HG03064 (cell line): ENCODE results near the gene MAN2A1.
"Not testable (repeated sequence)": the region's sequence is repeated elsewhere in the genome, so short reads cannot be mapped to it uniquely, and the experiment has no call there.

ENCODE experiments used
- ATAC-seq: cut with Tn5 transposase; IDR thresholded peaks from one replicate; pipeline ENCODE4 v1.9.1; 2021; ENCODE audit warnings: low read depth; ENCODE audit not compliant: unreplicated experiment

The MAN2A1 gene

GRCh38 chr5:109812698-109813097 lies 123.0 kb downstream of the MAN2A1 start:
- ATAC-seq = no peak

DNA sequence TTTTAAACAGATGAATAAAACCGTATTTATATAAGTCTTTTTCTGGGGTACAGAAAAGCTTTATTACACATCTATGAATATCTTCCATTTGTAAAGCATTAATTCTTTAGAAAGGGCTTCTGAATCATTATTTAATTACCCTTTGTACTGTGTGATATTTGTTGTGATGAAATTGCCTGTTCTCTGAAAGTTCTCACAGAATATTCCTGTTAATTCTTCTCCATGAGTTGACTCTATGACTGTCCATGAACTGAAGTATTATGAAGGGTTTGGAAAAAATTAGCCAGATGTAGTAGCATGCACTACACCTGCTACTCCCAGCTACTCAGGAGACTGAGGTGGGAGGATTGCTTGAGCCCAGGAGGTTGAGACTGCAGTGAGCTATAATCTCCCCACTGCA lies 127.0 kb downstream of the MAN2A1 start:
- no peak for ATAC-seq

GRCh38 chr5:109819878-109820277 lies 130.2 kb downstream of the MAN2A1 start:
- ATAC-seq = no peak

GRCh38 chr5:109823597-109823996 lies 133.9 kb downstream of the MAN2A1 start:
- no peak for ATAC-seq

DNA sequence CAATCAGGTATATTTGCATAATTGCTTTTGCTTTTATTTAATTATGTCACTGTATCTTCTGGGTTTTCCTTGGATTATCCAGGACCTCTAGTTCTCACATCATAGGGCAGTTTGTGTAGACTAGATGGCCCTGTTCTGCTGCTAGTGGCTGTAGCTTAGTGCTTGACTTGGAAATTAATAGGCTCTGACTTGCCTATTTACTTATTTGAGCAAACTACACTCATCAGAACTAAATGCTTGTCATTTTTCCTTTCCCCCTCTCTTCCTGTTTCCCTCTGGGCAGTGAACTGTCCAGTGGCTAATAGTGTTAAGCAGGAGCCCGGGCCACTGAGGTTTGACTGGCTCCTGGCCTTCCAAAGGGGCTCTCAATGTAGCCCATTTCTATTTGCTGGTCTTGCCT lies 135.7 kb downstream of the MAN2A1 start:
- no peak for ATAC-seq

DNA sequence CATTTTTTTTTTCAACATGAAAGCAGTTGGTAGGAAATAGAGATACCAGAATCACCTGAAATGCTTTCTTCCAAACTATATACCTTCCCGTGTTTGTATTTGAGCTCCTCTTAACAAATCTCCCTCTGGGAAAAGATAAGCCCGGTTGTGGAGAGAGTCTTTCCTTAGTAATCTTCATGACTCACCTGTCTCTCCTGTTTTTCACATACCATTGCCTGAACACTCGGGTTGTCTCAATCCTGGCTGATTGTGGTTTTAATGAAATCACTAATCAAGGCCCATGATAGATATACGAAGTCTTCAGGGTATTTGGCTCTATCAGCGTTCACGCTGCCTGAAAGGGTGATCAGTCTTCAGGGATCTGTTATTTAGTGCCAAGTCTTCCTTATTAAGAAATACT lies 136.7 kb downstream of the MAN2A1 start:
- ATAC-seq = no peak

DNA sequence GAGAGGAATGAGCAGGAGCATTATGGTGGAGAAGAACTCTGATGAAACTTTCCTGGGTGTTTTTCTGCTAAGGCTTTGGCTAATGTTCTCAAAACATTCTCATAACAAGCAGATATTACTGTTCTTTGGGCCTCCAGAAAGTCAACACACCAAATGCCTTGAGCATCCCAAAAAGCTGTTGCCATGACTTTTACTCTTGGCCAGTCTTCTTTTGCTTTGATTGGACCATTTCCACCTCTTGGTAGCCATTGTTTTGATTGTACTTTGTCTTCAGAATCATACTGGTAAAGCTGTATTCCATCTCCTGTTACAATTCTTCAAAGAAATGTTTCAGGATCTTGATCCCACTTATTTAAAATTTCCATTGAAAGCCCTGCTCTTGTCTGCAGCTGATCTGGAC lies 139.6 kb downstream of the MAN2A1 start:
- no peak for ATAC-seq

- no peak for ATAC-seq
Measured at GRCh38 chr5:109830955-109831502, 141.3 kb downstream of the MAN2A1 start.

GRCh38 chr5:109832207-109833188 lies 142.8 kb downstream of the MAN2A1 start:
- not testable (repeated sequence) for ATAC-seq

DNA sequence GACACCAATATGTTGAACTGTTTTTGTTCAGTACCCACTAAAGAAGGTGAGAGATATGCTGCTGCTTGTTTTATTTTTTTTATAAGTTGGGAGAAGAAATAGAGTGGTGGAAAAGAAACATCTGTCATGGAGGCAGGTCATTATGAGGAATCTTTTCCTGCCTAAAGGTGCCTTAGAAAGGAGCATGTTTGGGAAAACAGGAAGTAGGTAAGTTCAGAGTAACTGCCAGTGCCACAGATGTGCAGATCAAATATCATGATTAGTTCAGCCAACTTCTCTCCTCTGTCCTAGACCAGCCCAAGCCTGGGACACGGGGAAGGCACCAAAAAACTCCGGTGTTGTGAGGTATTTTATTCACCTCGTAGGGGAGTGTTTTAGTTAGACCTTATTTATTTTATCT lies 144.2 kb downstream of the MAN2A1 start:
- no peak for ATAC-seq

- ATAC-seq = no peak
Measured at GRCh38 chr5:109836280-109836679, 146.6 kb downstream of the MAN2A1 start.

DNA sequence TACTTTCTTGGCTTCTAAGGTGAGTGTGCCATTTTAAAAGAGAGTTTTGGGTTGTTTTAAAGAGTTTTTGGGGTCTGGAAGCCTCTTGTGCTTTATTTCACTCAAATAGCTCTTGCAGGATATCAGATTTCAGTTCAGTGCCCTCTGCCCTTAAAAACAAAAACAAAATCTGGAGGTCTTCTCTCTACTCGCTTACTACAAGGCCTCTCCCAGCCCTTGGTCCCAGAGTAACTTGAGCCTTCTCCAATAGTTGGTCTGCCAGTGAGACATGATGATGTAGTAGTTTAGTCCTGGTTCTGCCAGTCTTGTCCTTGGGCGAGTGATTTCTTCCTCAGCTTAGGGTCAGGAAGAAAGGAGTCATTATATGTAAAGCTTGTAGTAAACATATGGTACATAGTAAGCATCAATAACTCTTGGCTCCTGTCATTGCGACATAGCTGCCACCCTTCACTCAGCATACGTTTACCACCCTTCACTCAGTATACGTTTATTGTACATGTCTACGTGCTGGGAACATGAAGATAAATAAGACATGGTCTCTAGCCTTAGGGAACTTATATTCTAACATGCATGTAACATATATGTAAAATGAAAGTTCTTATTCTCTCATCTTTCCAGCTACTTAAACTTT lies 147.6 kb downstream of the MAN2A1 start:
- ATAC-seq = no peak

DNA sequence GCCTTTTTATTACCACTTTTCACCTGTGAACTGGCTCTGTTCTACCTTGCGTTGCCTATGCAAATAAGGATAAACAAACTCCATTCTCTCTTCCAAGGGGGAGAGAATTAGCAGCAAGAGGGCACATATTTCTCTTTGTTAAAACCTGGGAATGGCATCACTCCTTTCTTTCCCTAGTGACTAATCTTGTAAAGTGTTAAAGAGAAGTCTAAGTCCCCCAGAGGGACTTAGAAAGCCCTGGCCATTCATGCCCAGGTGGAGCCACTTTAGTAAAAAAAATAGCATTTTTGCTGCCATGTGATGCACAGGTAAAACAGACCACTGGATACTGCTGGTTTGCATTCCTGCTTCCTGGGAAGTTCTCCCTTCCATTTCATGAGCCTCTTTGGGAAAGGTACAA lies 148.4 kb downstream of the MAN2A1 start:
- ATAC-seq = no peak

DNA sequence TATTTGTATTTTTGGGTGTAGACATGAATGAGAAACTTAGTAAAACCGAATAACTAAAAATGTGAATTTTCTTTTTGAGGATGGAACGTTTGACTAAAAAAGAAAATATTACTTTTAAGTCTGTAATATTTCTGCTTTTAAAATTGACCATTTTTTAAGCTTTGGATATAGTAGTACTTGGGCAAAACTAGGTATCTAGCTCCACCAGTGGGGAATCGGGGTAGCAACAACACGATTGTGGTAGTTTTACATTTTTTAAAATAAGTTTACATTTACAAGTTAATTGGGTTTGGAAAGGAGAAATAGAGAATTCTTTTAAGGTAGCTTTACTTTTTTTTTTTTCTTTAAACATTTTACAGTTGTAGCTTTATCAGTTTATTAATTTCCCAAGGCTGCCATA lies 154.4 kb downstream of the MAN2A1 start:
- no peak for ATAC-seq

GRCh38 chr5:109844695-109845094 lies 155.0 kb downstream of the MAN2A1 start:
- ATAC-seq = no peak

DNA sequence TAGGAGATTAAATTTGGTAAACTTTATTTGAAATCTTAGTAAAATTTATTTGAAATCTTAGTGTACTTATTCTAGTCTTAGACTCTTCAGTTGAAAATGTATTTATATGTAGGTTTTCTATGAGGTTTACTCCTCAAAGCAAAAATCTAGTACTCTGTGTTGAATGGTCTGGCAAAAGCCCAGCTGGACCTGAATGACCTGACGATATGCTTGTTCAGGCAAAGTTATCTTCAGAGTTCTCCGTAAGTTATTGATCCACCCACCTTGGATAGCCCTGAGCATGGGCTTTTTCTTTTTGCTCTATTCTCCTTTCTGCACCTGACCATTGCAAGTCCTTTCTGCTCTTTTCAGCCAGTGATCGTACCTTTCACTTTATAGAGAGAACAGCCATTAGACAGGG lies 158.4 kb downstream of the MAN2A1 start:
- ATAC-seq = no peak

DNA sequence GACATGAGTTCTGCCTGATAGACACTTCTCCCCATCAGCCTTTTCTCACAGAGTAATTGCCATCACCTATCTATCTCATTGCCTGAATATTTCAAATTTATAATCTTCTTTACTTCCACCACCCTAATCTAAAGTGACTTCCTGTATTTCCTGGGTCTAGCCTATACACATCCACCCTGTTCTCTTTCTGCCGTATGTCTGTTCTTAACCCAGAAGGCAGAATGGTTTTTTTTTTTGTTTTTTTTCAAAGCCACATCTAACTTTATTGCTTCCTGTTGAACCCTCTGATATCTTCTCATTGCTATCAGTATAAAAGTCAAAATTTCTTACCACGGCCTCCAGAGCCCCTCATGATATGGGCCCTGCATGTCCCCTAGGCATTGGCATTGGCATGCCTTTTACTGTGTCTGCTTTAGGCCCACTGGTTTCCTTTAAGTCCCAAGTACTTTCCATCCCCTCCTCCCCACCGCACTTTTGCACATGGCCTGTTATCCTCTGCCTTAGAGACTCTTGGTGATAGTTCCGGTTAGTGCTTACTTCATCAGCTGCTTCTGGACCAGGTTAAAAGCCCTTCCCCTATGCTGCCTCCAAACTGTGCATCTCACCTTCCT lies 159.9 kb downstream of the MAN2A1 start:
- ATAC-seq = no peak

GRCh38 chr5:109852371-109853155 lies 162.8 kb downstream of the MAN2A1 start:
- no peak for ATAC-seq

DNA sequence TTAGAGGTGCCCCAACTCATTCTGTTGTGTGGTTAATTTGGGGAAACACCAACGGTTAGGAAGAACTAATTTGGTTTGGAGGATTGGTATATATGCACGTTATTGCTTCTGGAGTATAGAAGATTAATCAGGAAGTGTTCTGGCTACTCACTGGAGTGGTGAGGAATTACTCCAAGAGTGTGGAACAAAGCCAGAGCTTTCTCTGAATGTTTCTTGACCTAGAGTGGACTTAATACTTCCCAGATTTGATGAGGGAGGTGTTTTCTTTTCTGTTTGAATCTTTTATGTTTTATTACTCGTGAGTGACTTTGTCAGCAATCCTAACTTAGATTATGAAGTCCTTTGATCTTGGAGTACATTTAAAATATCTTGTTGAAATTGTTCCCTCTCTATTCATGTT lies 163.7 kb downstream of the MAN2A1 start:
- ATAC-seq = no peak

DNA sequence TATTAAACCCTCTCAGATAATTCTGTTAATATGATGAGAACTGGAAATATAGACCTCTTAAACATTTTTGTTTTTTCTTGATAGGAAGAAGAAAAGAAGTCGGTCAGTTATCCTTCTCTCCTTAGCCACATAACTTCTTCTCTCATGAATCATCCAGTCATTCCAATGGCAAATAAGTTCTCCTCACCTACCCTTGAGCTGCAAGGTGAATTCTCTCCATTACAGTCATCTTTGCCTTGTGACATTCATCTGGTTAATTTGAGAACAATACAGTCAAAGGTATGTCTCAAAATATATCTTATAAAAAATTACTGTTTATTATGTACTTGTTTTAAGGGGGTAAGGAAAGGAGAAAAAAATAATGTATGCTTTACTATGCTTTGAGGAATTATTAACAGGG lies 165.3 kb downstream of the MAN2A1 start:
- no peak for ATAC-seq
